SK-N-SH treated with all-trans-retinoic acid at 6 μM for 48 hours (cell line): ENCODE measurements around the gene CENPB.

Experiments
- ATAC-seq: fragments of 200-7000 bp; cut with Tn5 transposase; 3 replicates; pipeline ENCODE4 v1.9.1; 2020; ENCODE audit warnings: mild to moderate bottlenecking, moderate library complexity
- ARNTL ChIP-seq: fragments of 450-650 bp; formaldehyde crosslinking; IDR thresholded peaks from 2 replicates; pipeline ENCODE4 v1.5.0; 2020; ENCODE audit warnings: low read depth, mild to moderate bottlenecking, moderate library complexity, borderline replicate concordance
- BACH2 ChIP-seq: fragments of 250-450 bp; sonication (Bioruptor Pico); IDR thresholded peaks from 2 replicates; pipeline ENCODE4 v1.9.0; 2021; ENCODE audit warnings: mild to moderate bottlenecking, borderline replicate concordance
- CSDC2 ChIP-seq: fragments of 250-450 bp; sonication (Bioruptor Pico); IDR thresholded peaks from 2 replicates; pipeline ENCODE4 v1.5.0; 2020; ENCODE audit warnings: mild to moderate bottlenecking, moderate library complexity
- GLIS3 ChIP-seq: fragments of 250-450 bp; sonication (Bioruptor Pico); IDR thresholded peaks from 2 replicates; pipeline ENCODE4 v1.5.0; 2020; ENCODE audit warnings: mild to moderate bottlenecking, moderate library complexity
- ISL1 ChIP-seq: fragments of 250-450 bp; sonication (Bioruptor Pico); IDR thresholded peaks from 2 replicates; pipeline ENCODE4 v2.1.2; 2022; ENCODE audit warnings: mild to moderate bottlenecking, moderate library complexity
- OSR1 ChIP-seq: fragments of 250-450 bp; sonication (Bioruptor Pico); IDR thresholded peaks from 2 replicates; pipeline ENCODE4 v1.8.0; 2022; ENCODE audit warnings: moderate library complexity, mild to moderate bottlenecking, inconsistent platforms
- POU6F1 ChIP-seq: fragments of 250-450 bp; sonication (Bioruptor Pico); IDR thresholded peaks from 2 replicates; pipeline ENCODE4 v1.8.0; 2021; ENCODE audit warnings: low read depth, mild to moderate bottlenecking, moderate library complexity, borderline replicate concordance
- PPARA ChIP-seq: fragments of 250-450 bp; sonication (Bioruptor Pico); IDR thresholded peaks from 2 replicates; pipeline ENCODE4 v1.5.0; 2020; ENCODE audit warnings: mild to moderate bottlenecking, borderline replicate concordance
- RARB ChIP-seq: fragments of 250-450 bp; sonication (Bioruptor Pico); IDR thresholded peaks from 2 replicates; pipeline ENCODE4 v1.8.0; 2021; ENCODE audit warnings: mild to moderate bottlenecking, moderate library complexity
- SNAI2 ChIP-seq: fragments of 250-450 bp; sonication (Bioruptor Pico); IDR thresholded peaks from 2 replicates; pipeline ENCODE4 v1.5.0; 2020; ENCODE audit warnings: mild to moderate bottlenecking, moderate library complexity
- TOX ChIP-seq: fragments of 250-450 bp; sonication (Bioruptor Pico); IDR thresholded peaks from 2 replicates; pipeline ENCODE4 v1.8.0; 2021; ENCODE audit warnings: mild to moderate bottlenecking, moderate library complexity, borderline replicate concordance
- ZC3H10 ChIP-seq: fragments of 250-450 bp; sonication (Bioruptor Pico); IDR thresholded peaks from 2 replicates; pipeline ENCODE4 v1.5.1; 2021; ENCODE audit warnings: mild to moderate bottlenecking, moderate library complexity
- ZFP3 ChIP-seq: fragments of 250-450 bp; sonication (Bioruptor Pico); IDR thresholded peaks from 2 replicates; pipeline ENCODE4 v1.5.0; 2020; ENCODE audit warnings: mild to moderate bottlenecking, moderate library complexity
- ZFP30 ChIP-seq: fragments of 450-650 bp; formaldehyde crosslinking; IDR thresholded peaks from 2 replicates; pipeline ENCODE4 v1.5.0; 2022; ENCODE audit warnings: mild to moderate bottlenecking, moderate library complexity
- ZNF565 ChIP-seq: fragments of 450-650 bp; formaldehyde crosslinking; conservative IDR thresholded peaks from 2 replicates; pipeline ENCODE4 v1.5.0; 2020; ENCODE audit warnings: low read depth, mild to moderate bottlenecking, moderate library complexity
- ZNF70 ChIP-seq: fragments of 450-650 bp; formaldehyde crosslinking; IDR thresholded peaks from 2 replicates; pipeline ENCODE4 v1.5.0; 2020; ENCODE audit warnings: mild to moderate bottlenecking, moderate library complexity
- ZNF8 ChIP-seq: fragments of 450-650 bp; formaldehyde crosslinking; IDR thresholded peaks from 2 replicates; pipeline ENCODE4 v1.5.0; 2020; ENCODE audit warnings: mild to moderate bottlenecking, moderate library complexity
- TF ChIP-seq, protein P1 (sequence below): fragments of 250-450 bp; sonication (Bioruptor Pico); IDR thresholded peaks from 2 replicates; pipeline ENCODE4 v1.5.1; 2020; ENCODE audit warnings: low read depth, mild to moderate bottlenecking, moderate library complexity
- TF ChIP-seq, protein P2 (sequence below): fragments of 250-450 bp; sonication (Bioruptor Pico); IDR thresholded peaks from 2 replicates; pipeline ENCODE4 v1.5.1; 2021; ENCODE audit warnings: mild to moderate bottlenecking, moderate library complexity
- TF ChIP-seq, protein P3 (sequence below): fragments of 250-450 bp; sonication (Bioruptor Pico); IDR thresholded peaks from 2 replicates; pipeline ENCODE4 v1.8.0; 2020; ENCODE audit warnings: mild to moderate bottlenecking, moderate library complexity, borderline replicate concordance

The CENPB gene

DNA sequence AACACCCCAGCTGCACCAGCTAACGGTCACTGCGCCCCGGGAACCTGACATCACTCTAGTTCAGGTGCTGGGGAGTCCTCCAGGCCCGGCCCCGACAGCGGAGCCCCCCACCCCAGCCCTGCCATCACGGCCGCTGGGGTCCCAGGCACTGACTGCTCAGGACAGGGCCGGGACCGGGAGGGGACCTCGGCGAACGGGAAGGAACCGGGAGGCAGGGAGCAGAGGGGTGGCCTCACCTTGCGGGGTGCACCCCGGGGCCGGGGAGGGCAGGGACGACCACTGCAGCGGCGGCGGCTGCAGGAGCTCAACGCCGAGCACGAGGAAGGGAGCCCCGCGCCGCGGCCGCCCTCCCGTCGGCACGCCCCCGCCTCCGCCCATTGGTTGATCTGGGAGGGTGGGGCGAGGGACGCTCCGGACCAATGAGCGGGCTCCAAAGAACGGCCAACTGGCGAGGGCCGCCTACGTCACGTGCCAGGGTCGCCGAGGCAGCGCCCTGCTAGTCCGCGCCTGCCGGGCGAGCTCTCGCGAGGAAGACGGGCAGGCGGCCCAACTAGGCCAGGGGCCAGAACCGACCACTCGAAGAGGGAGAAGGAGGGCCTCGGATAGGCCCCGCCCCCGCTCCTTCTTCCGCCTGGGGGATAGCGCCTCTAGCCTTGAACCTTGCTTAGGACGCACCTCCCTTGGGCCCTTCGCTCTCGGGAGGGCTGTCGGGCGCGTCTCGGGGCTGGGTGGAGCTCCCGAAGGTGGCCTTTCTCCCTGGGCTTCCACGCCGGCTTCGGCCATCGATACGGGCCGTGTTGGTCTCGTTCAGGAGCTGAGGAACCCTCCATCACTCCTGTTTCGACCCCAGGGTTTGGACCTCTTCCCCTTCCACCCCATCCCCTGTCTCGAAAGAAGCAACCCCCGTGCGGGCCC lies 18.9 kb downstream of the CENPB start, which contains the start of gene ADISSP:
Gene ADISSP, minus strand, starts transcription at position 327 of the 915 bp plus-strand sequence. CDS start 7,653 bp downstream, outside the sequence.
- TF ChIP-seq ZC3H10 (no peak), SNAI2 (CRISPR knock-in tag) (no peak), PPARA (CRISPR knock-in tag) (no peak), RARB (no peak), TOX (no peak), ZNF8 (no peak), CSDC2 (CRISPR knock-in tag) (no peak)
- TF ChIP-seq, protein P1, sequence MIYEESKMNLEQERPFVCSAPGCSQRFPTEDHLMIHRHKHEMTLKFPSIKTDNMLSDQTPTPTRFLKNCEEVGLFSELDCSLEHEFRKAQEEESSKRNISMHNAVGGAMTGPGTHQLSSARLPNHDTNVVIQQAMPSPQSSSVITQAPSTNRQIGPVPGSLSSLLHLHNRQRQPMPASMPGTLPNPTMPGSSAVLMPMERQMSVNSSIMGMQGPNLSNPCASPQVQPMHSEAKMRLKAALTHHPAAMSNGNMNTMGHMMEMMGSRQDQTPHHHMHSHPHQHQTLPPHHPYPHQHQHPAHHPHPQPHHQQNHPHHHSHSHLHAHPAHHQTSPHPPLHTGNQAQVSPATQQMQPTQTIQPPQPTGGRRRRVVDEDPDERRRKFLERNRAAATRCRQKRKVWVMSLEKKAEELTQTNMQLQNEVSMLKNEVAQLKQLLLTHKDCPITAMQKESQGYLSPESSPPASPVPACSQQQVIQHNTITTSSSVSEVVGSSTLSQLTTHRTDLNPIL (CRISPR knock-in tag), result no peak
- TF ChIP-seq, protein P2, sequence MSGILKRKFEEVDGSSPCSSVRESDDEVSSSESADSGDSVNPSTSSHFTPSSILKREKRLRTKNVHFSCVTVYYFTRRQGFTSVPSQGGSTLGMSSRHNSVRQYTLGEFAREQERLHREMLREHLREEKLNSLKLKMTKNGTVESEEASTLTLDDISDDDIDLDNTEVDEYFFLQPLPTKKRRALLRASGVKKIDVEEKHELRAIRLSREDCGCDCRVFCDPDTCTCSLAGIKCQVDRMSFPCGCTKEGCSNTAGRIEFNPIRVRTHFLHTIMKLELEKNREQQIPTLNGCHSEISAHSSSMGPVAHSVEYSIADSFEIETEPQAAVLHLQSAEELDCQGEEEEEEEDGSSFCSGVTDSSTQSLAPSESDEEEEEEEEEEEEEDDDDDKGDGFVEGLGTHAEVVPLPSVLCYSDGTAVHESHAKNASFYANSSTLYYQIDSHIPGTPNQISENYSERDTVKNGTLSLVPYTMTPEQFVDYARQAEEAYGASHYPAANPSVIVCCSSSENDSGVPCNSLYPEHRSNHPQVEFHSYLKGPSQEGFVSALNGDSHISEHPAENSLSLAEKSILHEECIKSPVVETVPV (CRISPR knock-in tag), result no peak
- TF ChIP-seq, protein P3, sequence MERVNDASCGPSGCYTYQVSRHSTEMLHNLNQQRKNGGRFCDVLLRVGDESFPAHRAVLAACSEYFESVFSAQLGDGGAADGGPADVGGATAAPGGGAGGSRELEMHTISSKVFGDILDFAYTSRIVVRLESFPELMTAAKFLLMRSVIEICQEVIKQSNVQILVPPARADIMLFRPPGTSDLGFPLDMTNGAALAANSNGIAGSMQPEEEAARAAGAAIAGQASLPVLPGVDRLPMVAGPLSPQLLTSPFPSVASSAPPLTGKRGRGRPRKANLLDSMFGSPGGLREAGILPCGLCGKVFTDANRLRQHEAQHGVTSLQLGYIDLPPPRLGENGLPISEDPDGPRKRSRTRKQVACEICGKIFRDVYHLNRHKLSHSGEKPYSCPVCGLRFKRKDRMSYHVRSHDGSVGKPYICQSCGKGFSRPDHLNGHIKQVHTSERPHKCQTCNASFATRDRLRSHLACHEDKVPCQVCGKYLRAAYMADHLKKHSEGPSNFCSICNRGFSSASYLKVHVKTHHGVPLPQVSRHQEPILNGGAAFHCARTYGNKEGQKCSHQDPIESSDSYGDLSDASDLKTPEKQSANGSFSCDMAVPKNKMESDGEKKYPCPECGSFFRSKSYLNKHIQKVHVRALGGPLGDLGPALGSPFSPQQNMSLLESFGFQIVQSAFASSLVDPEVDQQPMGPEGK (CRISPR knock-in tag), result no peak
- peak; percentile 92 for ATAC-seq

DNA sequence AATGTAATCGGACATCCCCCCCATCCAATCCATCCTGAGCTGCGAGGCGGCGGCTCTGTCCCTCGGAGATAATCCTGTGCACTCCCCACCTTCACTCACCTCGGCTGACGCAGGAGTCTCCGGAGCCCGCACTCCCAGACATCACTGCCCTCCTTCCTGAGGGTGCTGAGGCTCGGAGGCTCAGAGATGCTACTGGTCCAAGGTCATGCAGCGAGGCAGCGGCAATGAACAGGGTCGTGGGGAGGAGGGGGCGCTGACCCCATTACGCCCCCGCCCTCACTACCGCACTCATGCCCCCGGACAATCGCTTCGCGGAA lies 19.5 kb downstream of the CENPB start:
- ATAC-seq, result peak; percentile 22; the same call in 2 of the 3 replicates
- no peak for TF ChIP-seq POU6F1
- no peak for TF ChIP-seq PPARA (CRISPR knock-in tag)
- TF ChIP-seq ISL1 (CRISPR knock-in tag), result no peak
- TF ChIP-seq TOX, result no peak
- TF ChIP-seq, protein P2 (CRISPR knock-in tag), result no peak
- no peak for TF ChIP-seq ARNTL (CRISPR knock-in tag)
- TF ChIP-seq OSR1, result no peak

GRCh38 chr20:3766422-3767109 lies 20.0 kb downstream of the CENPB start:
- TF ChIP-seq ZNF70 (CRISPR knock-in tag), result no peak
- TF ChIP-seq ZFP30 (CRISPR knock-in tag), result no peak
- TF ChIP-seq, protein P1 (CRISPR knock-in tag), result no peak
- no peak for TF ChIP-seq ZFP3 (CRISPR knock-in tag)
- TF ChIP-seq ZNF565 (CRISPR knock-in tag), result no peak
- no peak for TF ChIP-seq SNAI2 (CRISPR knock-in tag)
- TF ChIP-seq ZNF8, result no peak
- TF ChIP-seq, protein P2 (CRISPR knock-in tag), result no peak
- TF ChIP-seq GLIS3, result no peak
- TF ChIP-seq BACH2 (CRISPR knock-in tag), result no peak
- TF ChIP-seq POU6F1, result no peak
- TF ChIP-seq, all 23 proteins: peak for 0
- no peak for ATAC-seq
